ENCODE results near the gene HOXA10.

The HOXA10 gene

DNA sequence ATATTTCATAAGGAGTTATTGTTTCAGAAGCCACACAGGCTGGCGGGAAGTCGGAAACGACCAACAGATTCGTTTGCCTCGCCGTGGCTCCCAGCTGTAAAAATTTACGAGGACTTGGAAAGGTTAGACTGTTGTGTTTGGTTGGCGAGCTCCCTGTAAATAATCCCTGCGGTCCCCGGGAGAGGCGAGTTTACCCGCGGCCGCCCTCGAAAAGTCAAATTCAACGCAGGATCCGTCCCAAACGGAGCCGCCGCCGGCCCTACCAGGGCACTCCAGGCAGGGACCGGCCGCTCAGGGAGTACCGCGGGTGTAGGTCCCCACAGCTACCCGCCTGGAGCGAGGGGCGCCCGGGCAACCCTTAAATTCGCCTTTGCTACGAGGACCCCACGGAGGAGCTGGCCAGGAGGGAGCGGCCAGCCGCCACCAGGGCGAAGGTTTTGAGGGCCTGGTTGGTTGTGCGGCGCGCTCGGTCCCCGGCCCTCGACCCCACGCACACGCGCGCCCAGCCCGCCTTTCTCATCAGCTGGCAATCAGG, 8.1 kb downstream of the HOXA10 start:
- DNase-seq (ENCODE audit: low spot score): no peak

DNA sequence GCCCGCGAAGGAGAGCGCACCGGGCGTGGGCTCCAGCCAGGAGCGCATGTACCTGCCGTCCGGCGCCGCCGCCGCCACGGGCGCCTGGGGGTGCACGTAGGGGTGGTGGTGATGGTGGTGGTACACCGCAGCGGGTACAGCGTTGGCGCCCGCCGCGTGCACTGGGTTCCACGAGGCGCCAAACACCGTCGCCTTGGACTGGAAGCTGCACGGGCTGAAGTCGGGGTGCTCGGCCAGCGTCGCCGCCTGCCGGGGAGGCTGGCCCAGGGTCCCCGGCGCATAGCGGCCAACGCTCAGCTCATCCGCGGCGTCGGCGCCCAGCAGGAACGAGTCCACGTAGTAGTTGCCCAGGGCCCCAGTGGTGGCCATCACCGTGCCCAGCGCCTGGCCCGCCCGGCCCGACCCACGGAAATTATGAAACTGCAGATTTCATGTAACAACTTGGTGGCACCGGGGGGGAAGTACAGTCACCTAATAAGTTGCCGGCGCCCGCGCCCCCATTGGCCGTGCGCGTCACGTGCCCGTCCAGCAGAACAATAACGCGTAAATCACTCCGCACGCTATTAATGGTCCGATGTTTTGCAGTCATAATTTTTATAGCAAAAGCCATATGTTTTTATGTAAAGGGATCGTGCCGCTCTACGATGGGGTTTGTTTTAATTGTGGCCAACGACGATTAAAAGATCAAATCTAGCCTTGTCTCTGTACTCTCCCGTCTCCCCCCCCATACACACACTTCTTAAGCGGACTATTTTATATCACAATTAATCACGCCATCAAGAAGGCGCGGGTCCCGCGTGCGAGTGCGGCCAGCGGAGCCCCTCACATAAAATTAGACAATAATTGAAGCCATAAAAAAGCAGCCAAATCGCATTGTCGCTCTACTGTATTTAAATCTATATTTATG, 8.8 kb downstream of the HOXA10 start, which contains the start of gene HOXA9:
Gene HOXA9 (minus strand): TSS at position 449 of the 907 bp plus-strand sequence. CDS start 80 bp downstream, at position 369.
- no peak for DNase-seq (ENCODE audit: low spot score)

DNA sequence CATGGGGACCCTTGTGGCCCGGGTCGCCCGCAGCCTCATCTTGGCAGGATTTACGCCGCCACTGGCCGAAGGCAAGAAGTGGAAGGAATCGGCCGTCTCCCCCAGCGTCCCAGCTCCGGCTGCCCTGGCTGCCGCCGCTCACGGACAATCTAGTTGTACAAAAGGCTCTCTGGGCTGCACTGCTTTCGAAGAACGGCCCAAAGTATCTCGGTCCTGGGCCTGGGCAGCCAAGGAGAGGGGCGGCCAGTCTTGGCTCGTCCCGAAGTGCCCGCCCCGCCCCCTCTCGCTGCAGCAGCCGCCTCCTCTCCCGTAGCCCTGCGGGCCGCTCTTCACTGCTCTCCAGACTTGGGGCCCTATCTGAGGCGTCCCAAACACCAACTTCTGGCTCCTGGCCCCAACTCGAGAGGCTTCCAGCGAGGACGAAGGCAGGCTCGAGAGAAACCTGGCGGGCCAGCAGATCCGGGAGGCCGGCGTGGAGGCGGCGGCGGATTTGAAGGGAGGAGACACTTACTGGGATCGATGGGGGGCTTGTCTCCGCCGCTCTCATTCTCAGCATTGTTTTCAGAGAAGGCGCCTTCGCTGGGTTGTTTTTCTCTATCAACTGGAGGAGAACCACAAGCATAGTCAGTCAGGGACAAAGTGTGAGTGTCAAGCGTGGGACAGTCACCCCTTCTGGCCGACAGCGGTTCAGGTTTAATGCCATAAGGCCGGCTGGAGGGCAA, 9.6 kb downstream of the HOXA10 start:
- DNase-seq (ENCODE audit: low spot score): no peak

GRCh38 chr7:27164045-27164366, 10.1 kb downstream of the HOXA10 start:
- no peak for DNase-seq (ENCODE audit: low spot score)

- DNase-seq (ENCODE audit: low spot score): no peak
These were observed 10.7 kb downstream of the HOXA10 start for GRCh38 chr7:27163288-27164044.

DNA sequence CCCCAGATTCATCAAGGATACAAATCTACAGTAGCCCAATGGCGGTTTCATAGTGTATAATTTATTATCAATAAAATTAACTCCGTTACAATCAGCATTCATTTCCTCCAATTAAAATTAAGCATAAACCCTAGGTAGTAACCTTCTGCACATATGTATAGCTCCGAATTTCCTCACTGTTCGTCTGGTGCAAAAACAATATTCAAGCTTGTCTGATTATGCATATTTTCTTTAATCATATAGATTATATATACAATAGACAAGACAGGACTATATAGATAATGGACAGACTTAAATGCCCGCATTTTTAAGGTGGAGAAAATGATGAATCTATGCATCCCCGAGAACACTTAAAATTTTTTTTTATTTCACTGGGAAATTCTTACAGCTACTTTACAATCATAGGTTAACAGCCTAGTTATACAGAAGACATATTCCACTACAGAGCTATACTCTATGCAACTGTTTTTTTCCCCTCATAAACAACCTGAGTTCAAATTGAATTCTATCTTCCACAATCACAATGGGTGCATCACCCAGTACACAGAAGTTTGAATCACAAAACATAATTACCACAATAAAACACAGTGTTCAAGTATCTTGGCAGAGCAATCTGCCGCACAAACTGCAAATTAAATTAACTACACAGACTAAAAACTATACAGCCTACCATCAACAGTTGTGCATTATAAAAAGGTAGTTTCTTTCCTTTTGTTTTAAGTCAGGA, 11.4 kb downstream of the HOXA10 start:
- no peak for DNase-seq (ENCODE audit: low spot score)

DNA sequence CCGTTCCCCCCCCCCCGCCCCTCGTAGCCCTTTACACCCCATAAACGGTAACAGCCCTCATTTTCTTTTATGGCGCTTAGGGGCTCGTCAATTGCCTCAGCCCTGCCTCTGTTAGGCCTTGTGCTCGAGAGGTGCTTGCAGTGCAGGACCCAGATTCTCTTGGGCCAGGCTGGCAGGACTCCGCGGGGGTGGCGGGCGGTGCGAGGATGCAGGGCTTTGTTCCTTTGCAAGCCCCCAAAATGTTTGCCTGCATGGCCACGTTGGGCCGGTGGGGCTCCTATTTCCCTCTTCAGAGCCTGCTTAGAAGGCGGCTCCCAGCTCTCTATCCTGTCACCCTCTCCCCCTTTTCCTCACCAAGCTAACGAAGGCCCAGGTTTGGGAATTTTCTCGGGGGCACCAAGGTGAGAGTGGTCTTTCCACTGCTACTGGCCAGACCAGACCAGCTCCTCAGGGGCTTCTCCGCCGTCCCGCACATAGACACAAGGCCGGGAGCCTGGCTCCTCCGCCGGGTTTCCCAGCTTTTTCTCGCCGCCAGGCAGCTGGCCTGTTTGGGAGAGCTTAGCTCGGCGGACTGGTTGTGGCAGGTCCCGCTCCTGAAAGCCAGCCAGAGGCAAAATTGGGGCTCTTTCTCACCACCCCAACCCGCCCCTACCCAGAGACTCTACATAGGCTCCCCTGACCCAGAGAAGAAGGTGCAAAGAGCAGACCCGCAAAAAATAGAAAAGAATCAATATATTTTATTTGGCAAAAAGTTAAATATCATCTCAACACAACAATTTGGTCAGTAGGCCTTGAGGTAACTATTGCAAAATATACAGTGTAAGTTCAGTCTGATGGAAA, 12.2 kb downstream of the HOXA10 start:
- no peak for DNase-seq (ENCODE audit: low spot score)

GRCh38 chr7:27161214-27161720, 12.9 kb downstream of the HOXA10 start:
- no peak for DNase-seq (ENCODE audit: low spot score)

GRCh38 chr7:27160546-27161213, 13.4 kb downstream of the HOXA10 start:
- peak; percentile 80 for DNase-seq (ENCODE audit: low spot score)

GRCh38 chr7:27160145-27160545, 14.0 kb downstream of the HOXA10 start:
- DNase-seq (ENCODE audit: low spot score): no peak

- no peak for DNase-seq (ENCODE audit: low spot score)
These were observed 14.6 kb downstream of the HOXA10 start for GRCh38 chr7:27159266-27160144.

- DNase-seq (ENCODE audit: low spot score): no peak
These were observed 15.5 kb downstream of the HOXA10 start for GRCh38 chr7:27158436-27159265.

DNA sequence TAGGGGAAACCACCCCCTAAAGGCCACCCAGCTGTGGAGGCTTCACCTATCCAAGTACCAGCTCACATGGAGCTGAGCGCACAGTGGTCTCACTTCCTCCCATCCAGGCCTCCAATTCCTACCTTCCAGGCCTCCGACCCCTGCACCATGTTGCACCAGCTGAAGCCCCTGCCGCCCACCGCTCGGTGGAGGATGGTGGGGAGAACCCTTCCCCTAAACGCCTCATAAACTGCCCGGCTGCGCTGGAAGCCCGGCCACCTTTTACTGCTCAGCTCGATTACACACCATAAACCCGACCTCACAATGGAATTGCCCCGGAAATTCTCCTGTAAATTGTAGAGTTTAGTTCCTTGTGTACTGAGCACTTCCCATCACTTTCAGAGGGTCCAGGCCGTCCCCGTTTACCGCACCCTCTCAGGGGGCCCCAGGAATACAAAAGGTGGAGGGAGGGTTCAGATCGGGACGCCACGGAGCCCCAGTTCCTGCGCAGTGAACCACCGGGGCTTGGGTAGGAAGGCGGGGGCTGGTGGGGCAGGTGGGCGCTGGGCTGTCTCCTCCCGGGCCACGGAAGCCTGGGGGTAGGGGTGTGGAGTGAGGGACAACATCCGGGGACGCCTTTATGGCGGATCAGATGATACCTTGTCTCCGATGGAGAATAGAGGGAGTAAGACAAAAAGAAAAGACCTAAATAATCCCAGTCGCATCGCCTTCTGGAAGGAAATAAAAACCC, 16.3 kb downstream of the HOXA10 start:
- DNase-seq (ENCODE audit: low spot score): no peak

GRCh38 chr7:27156916-27157701, 17.0 kb downstream of the HOXA10 start:
- DNase-seq (ENCODE audit: low spot score): no peak

GRCh38 chr7:27156508-27156898, 17.6 kb downstream of the HOXA10 start, which contains the start of gene HOXA7:
HOXA7 (minus strand) TSS chr7:27156675; CDS start chr7:27156545, 130 bp downstream.
- no peak for DNase-seq (ENCODE audit: low spot score)

GRCh38 chr7:27155816-27156507, 18.2 kb downstream of the HOXA10 start:
- DNase-seq (ENCODE audit: low spot score): no peak
